ENCODE data around the gene BRI3.

The BRI3 gene

DNA sequence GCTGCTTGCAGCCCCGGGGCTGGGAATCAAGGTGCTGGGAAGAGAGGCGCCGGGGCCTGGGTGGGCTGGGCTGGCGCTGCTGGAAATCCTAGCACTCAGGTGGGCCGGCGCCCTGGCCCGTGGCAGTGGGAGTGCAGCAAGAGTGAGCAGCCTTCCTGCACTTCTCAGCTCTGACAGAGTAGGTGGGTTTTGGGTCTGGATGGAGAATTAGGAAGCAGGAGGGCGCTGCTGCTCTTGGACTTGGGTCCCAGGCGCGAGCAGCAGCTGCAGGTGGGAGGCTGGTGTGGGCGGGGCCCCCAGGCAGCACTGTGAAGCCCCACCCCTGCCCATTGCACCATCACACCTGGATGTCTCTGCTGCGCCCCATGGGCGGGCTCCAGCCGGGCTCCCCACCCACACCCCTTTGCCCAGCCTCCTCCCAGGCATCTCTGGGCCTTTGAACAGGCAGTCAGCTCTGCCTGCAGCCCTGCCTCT, 6.0 kb downstream of the BRI3 start:
- no peak for DNase-seq

- no peak for DNase-seq
These were observed 6.8 kb downstream of the BRI3 start for GRCh38 chr7:98288064-98288823.

- DNase-seq: no peak
These were observed 7.9 kb downstream of the BRI3 start for GRCh38 chr7:98289333-98289875.

DNA sequence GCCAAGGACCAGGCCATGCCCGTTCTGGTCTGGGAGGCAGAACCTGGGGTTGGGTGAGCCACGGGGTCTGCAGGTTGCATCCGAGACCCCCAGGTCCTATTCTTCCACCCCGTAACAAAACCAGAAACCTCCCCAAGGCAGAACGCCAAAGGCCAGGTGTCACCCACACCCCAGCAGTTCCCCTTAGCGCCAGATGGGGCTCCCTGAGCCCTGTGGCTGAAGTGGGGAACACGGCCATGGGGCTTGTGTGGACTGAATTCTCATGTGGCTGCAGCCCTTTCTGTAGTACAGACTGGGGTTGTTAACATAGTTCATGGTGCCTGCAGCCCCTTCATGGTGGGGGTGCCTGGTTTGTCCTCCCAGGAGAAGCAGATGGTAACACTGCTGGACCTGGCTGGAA, 10.2 kb downstream of the BRI3 start:
- no peak for DNase-seq

- DNase-seq: no peak
These were observed 11.8 kb downstream of the BRI3 start for GRCh38 chr7:98293265-98293664.

DNA sequence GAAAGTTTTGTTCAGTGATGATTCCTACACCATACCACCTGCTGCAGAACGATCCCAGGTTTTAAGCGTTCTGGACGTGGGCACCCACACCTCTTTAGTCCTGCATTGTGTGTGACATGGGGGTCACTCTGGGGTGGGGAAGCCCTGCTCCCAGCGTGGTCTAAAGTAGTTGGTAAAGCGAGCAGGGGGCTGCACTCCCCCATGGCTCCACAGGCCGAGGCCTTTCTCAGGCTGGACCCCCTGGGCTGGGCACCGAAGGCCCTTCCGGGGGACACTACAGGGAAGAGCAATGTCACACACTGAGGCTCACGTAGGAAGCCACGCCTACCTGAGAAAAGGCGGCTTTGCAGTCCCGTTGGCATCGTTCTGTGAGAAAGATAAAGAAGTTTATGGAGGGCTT, 12.3 kb downstream of the BRI3 start:
- no peak for DNase-seq

GRCh38 chr7:98294326-98294725, 12.8 kb downstream of the BRI3 start:
- no peak for DNase-seq

DNA sequence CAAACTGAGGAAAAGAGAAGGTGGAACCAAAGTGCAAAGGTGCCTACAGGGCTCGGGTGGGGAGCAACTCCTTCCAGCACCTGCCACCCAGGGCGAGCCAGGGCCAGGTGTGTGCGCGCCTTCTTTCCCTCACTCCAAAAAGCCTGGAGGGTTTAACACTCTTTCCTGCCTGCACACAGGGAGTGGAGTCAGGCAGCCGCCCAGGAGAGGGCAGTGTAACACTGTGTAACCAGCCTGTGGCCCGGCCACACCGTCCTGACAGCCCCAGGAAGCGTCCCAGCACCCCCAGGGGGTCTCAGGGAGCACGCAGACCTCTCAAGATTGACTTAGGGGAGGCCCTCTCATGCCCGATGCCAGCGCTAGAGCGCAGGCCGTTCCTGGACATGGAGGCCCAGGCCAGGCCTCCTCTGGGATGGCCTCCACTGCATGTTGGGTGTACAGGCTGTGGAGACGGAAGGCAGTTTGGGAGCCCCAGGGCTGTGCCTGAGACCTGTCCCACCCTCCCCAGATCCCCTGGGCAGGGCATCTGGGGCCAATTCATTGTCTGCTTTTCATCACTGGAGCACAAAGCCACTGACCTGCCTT, 13.4 kb downstream of the BRI3 start:
- DNase-seq: no peak

DNA sequence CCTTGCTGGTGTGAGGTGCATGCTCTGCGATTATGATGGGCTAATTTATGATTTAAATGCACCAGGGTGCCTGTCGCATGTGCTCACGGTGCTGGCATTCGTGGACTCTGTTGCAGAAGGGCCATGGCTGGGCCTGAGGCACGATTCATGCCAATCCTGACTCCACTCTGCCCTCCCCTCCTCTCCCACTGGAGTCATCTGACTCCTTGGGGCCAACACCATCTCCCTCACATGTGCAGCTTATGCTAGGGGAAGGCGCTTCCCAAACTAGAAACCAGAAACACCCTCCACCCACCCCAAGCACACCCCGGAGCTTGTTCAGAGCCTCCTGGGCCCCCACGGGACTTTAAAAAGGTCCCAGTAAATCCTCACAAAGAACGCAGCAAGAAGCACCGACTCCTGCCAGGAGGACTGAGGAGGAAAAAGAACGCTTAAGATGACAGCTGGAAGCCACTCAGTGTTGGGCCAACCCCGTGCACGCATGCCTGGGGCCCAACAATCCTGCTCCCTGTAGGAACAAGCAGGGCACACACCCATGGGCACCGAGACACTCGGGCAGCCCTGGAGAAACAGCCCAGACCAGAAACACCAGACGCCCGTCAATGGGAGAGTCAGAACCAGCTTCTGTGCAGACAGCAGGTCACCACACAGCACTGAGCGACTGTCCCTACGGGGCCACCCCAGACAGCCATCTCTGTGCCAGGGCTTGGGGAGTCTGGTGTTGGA, 14.1 kb downstream of the BRI3 start:
- DNase-seq: no peak

DNA sequence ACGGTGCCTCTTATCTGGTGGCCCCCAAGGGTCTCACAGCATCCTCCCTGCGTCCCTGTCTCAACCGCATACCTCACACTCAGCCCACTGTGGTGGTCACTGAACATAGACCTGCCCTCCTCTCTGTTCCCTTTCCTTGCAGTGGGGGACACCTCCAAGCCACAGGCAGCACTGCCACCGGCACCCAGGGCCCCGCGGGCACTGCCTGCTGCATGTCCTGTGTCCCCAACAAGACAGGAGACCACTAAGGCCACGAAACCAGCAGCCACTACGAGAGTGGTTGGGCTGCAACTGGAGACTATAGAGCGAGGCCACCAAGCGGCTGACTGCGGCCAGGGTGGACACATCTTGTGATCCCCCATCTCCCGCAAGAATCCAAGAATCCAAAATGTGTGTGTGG, 15.3 kb downstream of the BRI3 start:
- DNase-seq: no peak

GRCh38 chr7:98297626-98298286, 16.3 kb downstream of the BRI3 start:
- no peak for DNase-seq

DNA sequence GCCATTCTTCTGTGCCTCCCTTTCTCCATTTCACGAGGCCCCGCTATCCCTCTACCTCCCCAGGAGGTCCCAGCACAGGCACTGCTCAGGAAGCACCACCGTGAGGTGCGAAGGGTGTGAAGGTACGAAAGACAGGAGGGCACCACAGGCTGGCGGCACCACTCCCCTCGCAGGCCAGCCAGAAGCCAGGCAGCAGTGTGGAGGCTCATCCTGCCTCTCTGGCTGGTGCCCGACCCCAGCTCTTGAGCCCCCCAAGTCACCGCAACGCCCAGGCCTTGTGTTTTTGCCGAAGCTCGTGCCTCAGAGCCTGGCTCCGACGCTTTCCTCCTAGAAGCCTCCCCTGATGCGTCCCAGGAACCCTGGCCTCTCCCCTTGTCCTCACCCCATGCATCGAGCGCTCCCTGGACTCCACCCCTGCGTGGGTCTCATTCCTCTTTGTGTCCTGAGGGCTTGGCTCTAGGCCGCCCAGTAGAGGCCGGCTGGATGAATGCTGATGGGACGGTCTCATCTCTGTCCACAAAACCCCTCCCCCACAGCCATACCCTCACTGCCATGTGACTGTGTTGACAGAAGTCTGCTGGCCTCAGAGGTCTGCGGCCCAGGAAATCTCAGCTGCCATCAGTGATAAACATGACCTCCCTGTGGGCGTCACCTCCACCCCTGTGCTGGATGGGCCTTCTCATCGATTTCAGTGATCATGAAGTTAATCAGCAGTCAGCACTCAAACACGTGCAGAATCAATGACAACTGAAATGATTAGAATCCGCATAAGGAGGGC, 19.3 kb downstream of the BRI3 start:
- no peak for DNase-seq

DNA sequence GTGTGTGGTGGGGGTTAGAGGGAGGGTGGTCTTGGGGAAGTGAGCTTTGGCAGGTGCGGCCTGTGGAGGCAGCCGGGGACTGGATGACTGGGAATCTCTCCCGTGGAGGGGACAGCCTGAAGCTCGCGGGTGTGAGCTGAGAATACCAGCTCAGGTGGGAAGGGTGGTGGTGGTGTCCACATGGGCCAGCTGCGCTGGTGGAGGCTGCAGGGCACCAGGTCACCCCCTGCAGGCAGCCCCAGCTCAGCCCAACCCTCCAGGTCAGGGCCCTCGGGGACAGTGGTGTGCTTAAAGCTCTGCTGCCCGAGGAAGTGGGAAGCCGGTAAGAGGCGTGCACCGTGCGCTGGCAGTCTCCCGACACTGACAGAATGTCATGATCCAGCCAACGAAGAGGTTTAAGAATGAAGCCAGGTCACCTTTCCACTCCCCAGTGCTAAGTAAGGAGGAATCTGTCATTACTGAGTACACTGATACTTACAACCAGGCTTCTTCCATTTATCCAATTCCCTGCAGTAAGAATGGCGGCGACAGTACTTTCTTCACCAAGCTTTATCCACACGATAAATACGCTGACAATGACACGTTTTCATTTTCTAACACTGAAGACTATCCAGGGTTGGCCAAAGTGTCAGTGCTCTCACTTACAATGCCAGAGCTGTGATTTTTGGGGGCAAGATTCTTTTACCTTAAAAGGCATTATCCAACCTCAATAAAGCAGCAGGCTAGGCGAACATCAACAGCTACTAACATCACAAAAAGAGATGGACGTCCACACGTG, 20.4 kb downstream of the BRI3 start:
- no peak for DNase-seq

DNA sequence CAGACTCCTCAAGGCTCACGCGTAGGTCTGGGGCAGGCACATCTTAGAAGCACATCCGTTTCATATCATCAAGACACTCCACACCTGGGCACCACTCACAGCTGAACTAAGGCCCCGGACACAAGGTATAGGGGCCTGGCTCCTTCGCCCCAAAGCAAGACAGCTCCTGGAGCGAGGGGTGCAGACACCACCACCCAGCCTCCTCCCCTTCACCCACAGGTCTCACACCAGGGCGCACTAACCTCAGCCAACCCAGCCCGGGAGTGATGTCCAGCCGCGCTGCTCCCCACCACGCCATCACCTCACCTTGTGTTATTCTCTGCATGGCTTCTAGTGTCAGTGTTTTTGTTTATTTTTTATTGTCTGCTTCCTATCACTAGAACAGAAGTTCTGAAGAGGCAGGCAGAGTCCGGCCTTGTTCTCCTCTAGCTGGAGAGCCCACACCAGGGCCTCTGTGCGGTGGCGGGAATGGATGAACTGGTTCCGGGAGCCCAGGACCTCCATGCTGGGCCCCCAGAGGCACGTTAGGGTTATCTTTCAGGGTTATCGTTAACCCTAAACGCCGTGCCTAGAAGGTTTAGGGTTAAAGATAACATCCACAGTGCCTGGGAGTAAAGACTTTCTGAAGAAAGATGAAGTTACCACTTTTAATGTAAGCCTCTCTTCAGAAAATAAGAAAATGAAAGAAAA, 21.8 kb downstream of the BRI3 start:
- DNase-seq: no peak

GRCh38 chr7:98303906-98304305, 22.4 kb downstream of the BRI3 start:
- DNase-seq: no peak

DNA sequence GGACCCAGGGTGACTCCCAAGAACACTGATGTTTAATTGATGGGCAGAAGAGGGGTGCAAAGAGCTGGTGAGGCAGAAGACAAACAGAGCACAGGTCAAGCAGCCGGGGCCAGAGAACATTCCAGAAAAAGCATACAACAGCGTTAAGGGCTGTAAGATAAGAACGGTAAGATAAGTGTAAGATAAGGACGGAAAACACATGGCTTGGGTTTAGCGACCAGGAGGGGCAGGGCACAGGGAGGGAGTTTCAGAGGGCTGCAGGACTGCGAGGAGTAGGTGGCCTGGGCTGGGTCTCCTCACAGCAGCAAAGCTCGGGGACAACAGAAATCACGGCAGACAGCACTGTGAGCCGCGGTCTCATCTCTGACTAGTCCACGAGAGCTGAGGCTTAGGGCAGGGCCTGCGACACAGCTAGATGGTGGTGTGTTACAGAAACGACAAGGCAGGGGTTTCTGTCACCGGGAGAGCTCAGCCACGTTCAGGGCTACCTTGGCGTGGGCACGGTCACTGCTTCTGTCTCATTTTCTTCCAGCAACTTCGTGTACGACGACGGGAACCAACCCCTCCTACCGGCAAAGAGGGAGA, 24.6 kb downstream of the BRI3 start:
- DNase-seq: no peak

GRCh38 chr7:98307971-98308466, 26.5 kb downstream of the BRI3 start:
- DNase-seq: no peak

DNA sequence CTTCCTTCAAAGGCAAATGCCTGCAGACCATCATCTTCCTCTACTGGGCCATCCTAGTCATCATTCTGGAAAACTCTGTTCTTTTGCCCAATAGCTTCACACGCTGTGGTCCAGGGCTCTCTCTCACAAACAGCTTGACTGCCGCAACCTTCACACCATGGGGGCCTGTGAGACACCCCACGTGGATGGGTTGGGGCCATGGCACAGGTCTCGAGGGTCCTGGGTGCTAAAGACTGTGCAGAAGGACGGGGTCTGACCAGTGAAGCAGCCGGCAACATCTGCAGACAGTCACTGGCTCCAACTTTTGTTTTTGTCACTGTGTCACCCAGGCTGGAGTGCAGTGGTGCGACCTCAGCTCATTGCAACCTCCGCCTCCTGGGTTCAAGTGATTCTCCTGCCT, 28.1 kb downstream of the BRI3 start:
- no peak for DNase-seq

GRCh38 chr7:98312201-98312600, 30.7 kb downstream of the BRI3 start:
- no peak for DNase-seq

DNA sequence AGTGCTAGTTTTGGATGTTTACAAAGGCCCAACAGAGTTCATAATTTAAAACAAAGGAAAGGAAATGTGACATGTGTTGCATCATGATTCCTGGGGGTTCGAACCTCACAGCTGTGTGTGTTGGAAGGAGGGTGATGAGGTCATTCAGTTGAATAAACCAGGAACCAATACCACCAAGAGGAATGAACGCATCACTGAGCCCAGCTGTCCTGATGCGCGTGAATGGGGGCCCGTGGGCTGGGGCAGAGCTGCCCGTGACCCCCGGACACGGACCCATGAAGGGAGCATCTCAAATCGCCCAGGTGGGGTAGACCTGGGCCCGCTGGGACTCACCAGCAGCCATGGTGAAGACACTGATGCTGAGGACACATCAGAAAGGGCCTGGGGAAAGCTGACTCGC, 33.0 kb downstream of the BRI3 start:
- DNase-seq: peak; percentile 39
